GM19463 (cell line): Measurements from ENCODE around the gene KLHL40.

ENCODE experiments used
- ATAC-seq: cut with Tn5 transposase; IDR thresholded peaks from one replicate; pipeline ENCODE4 v1.9.1; 2021; ENCODE audit warnings: mild to moderate bottlenecking, moderate library complexity; ENCODE audit not compliant: unreplicated experiment

The KLHL40 gene

DNA sequence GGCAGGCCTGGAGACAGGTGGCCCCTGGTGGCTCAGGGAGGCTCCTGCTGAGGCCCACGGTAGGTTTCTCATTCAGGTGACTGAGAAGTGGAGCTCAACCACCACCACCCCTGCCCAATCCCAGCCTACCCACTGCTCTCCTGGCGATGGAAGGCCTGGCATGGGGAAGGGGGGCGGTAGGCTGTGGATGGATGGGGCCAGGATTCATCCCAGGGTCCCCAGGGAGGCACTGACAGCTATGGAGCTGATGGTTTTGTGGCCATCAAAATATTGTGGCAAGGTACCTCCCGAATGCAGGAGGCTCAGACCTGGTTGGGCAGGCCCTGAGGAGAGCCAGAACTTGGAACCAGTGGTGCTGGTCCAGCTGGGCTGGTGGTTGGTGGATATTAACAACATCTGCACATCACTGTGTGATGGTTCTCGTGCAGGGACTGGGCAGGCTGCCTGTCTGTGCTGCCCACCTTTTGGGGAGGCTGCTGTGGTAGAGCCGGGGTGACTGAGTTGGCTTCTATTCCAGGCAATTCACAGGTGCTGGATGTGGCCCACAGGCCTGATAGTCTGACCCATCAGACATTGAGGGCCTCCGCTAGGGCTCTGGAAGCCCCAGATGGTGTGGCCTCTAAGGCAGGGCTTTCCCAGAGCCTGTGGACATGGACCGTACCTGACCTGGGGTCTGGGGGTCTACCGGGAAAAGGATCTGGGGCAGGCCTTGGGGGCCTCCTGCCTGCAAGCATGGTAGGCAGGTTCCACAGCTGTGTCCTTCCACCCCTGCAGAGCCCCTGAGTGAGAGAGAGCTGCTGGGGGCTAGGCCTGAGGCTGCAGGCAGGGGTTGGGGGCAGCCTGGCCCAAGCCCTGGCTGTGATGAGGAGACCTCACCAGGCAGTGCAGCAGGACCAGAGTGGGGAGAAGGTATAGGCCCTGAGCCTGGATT lies 28.4 kb upstream of the KLHL40 start:
- ATAC-seq: no peak

DNA sequence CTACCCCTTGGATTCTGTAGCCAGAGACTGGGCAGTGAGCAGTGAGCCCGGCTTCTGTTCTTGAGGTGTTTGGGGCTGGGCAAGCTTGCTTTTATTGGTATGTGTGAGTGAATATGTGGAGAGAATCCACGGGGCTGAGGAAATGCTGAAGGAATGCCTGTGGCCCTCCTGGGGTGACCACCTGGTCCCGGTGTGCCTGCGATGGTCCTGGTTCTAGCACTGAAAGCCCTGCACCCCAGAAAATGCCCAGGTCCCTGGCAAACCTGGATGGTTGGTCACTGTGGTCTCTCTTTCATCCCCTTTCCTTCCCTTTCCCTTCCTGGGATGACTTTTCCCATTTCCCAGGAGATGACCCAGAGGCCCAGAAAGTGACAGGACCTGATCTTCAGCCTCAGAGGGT lies 27.7 kb upstream of the KLHL40 start:
- ATAC-seq: no peak

- no peak for ATAC-seq
Observed at GRCh38 chr3:42658091-42658770, 27.1 kb upstream of the KLHL40 start.

DNA sequence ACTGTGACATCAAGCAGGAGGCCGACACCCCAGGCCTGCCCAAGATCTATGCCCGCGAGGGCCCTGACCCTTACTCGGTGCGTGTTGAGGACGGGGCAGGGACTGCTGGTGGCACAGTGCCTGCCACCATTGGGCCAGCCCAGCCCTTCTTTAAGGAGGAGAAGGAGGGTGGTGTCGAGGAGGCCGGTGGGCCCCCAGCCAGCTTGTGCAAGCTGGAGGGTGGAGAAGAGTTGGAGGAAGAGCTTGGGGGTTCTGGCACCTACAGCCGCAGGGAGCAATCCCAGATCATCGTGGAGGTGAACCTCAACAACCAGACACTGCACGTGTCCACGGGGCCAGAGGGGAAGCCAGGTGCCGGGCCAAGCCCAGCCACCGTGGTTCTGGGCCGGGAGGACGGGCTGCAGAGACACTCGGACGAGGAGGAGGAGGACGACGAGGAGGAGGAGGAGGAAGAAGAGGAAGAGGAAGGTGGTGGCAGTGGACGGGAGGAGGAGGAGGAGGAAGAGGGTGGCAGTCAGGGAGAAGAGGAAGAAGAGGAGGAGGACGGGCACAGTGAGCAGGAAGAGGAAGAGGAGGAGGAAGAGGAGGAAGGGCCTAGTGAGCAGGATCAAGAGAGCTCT lies 26.5 kb upstream of the KLHL40 start:
- no peak for ATAC-seq

- no peak for ATAC-seq
Observed at GRCh38 chr3:42659451-42660130, 25.7 kb upstream of the KLHL40 start.

DNA sequence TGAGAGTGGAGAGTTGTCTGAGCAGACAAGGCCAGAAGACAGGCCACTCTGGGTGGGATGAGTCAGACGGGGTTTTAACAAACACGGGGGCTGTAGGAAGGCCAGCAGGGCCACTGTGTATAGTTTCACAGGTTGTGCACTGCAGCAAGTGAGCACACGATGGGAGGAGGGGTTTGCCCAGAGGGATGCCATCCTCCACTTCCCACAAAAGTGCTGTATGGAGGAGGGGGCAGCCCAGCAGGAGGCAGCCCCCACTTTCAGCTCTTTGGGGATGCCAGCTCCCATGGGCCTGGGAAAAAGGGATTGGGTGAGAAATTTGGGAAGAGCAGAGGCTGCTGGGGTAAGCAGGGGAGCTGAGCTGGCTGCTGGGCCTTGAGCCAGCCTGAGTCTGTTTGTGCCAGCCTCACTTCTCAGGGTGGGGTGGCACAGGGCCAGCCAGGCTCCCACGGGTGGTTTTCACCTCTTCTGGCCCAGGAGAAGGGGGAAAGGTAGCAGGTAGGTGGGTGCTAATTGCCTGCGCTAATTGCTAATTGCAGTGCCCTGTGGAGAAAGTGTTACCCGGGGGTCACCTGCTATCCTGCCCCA lies 25.1 kb upstream of the KLHL40 start:
- ATAC-seq: no peak

DNA sequence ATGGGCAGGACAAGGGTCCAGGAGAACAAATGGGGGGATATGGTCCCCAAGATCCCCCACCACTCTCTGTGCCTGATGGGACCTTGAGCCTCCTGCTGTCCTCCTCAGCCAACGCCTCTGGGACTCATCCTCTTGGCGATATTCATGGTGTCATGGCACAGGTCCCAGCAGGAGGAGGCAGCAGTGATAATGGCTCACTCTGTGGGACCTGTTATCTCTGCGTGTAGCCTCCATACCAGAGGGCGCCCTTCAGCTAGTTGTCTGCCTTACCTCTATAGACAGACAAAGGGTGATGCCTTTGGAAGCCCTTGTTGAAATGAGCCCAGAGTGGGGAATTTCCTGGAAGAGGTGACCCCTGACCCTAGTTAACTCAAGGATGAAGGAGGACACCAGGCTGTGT lies 24.4 kb upstream of the KLHL40 start:
- ATAC-seq: no peak

GRCh38 chr3:42661593-42662022 lies 23.7 kb upstream of the KLHL40 start:
- ATAC-seq: no peak

- ATAC-seq: no peak
Observed at GRCh38 chr3:42662037-42662812, 23.1 kb upstream of the KLHL40 start.

DNA sequence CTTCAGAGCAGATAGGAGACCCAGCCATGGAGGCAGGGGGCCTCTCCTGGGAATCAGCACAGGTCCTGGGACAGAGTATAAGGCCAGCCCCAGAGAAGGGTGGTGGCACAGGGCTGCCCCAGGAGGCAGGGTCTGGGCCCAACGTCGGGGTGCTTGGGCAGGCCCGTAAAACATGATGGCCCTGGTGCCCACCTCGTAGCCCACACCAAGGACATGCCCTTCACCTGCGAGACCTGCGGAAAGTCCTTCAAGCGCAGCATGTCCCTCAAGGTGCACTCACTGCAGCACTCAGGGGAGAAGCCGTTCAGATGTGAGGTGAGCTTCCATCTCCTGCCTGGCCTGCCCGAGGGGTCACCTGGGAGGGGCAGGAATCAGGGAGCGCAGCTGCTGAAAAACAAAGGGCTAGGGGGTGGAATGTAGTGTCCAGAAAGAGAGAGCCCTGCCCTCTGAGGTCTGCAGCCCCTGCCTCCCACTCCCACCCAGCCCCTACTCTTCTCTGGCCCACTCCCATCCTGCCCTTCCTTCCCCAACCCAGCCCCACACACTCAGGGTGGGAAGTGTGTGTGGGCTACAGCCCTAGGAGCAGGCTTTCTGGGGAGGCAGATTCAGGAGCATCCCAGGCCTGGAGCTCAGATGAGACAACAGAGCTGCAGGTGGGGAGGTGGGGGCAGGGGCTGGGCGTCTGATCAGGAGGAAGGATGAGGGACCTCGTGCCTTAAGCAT lies 22.4 kb upstream of the KLHL40 start:
- ATAC-seq: no peak

DNA sequence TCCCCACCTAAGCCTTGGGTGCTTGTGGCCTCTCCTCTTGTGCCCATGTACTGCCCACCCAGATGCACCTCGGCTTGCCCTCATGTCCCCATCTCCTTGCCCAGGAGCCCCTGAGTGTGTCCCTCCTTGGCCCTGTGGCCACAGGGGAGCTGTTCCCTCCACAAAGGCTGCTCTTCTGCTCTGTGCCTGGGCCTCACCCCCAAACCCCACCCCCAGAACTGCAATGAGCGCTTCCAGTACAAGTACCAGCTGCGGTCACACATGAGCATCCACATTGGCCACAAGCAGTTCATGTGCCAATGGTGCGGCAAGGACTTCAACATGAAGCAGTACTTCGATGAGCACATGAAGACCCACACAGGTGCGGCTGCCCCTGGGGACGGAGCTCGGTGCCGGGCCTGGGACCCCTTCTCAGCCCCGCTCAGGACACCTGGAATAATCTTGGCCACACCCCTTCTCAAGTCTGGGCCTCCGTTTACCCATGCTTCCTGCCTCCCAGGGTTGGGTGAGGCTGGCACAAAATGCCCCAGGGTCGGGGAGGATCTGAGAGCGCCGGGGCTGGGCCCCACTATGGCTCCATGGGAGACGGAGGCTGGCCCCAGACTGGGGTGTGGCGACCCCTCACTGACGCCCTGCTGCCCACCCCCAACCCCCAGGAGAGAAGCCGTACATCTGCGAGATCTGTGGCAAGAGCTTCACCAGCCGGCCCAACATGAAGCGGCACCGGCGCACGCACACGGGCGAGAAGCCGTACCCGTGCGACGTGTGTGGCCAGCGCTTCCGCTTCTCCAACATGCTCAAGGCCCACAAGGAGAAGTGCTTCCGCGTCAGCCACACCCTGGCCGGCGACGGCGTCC lies 21.5 kb upstream of the KLHL40 start:
- ATAC-seq: no peak

GRCh38 chr3:42664438-42664803 lies 20.9 kb upstream of the KLHL40 start:
- ATAC-seq: no peak

- ATAC-seq: no peak
Observed at GRCh38 chr3:42665050-42665878, 20.1 kb upstream of the KLHL40 start.

DNA sequence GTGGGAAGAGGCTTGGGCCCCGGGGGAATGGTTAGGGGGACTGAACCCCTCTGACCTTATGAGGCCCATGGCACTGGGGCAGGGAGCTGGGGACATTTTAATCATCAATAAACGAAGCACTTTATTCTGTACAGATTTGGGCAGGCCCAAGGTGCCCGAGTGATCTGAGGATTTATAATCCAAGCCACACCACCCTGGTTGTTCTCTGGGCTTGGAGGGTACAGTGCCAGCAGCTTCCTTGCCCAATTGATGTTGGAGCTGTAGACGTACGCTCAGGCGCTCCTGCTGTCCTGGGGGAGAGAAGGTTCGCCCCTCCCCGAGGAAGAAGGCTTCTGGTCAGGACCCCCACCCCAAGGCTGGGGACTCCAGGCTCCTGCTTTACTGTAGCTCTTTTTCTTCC lies 19.3 kb upstream of the KLHL40 start:
- no peak for ATAC-seq

DNA sequence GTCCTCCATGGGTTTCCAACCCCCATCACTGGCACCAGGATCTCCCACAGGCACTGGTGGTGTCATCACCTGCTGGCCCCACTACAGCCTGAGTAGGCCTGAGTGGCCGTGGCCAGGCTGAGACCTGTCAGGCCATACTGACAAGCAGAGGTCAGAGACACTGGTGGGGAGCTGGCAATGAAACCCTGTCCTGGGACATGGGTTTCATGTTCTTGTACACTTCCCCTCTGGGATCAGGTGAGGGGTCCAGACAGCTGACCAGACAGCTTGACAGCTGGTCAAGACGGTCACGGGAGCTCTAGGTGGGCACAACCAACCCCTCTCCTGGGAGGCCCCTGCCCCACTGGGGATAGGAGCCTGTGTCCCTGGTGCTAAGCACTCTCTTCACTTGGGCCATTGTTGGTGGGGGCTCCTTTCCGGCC lies 18.7 kb upstream of the KLHL40 start:
- no peak for ATAC-seq

DNA sequence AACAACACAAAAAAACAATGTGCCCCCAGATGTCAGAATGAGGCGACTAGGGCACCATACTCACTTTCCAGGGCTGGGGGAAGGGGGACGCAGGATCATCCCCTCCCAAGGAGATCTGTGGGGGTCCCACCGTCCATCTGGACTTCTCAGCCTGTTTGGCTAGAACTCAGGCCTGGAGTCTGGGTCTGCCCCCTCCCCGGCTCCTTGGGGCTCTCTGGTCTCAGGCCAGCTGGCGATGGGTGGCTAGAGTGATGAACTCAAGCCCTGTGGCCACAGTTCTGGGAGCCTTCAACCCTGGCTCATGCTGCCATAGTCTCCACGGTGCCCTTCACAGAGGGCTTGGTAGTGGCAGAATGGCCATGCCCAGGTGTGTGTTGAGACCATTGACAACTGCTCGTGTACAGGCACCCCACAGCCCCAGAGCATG lies 18.2 kb upstream of the KLHL40 start:
- no peak for ATAC-seq

- no peak for ATAC-seq
Observed at GRCh38 chr3:42667523-42668412, 17.6 kb upstream of the KLHL40 start.
